GM23338 (cell line): Measurements from ENCODE around the gene INCA1. TPM values are rescaled to one million over a fixed set of nuclear protein-coding genes. Genes with fewer than 3 reads are reported as not detected.

Experiments used
- ATAC-seq: fragments of 200-7000 bp; cut with Tn5 transposase; 3 replicates; pipeline ENCODE4 v1.9.1; 2020
- DNase-seq: peaks from one replicate; pipeline ENCODE4 v3.0.0-alpha.2; 2015; ENCODE audit warnings: low spot score
- H2AFZ ChIP-seq: fragments of 200-600 bp; sonication (generic); 2 replicates; pipeline ENCODE4 v1.8.0; 2016; ENCODE audit warnings: antibody characterized with exemption, mild to moderate bottlenecking, moderate library complexity
- H3F3A ChIP-seq: fragments of 200-600 bp; sonication (generic); replicated peaks from 2 replicates; pipeline ENCODE4 v1.8.0; 2017; ENCODE audit warnings: antibody characterized with exemption, mixed run types, low read depth
- H3K27ac ChIP-seq: fragments of 200-600 bp; sonication (generic); 2 replicates; pipeline ENCODE4 v1.6.1; 2016; ENCODE audit warnings: low read depth
- H3K27me3 ChIP-seq: fragments of 200-600 bp; sonication (generic); 2 replicates; pipeline ENCODE4 v1.8.0; 2016; ENCODE audit warnings: mild to moderate bottlenecking, mixed run types, moderate library complexity; ENCODE audit not compliant: insufficient read depth
- H3K36me3 ChIP-seq: fragments of 200-600 bp; sonication (generic); 2 replicates; pipeline ENCODE4 v1.8.0; 2016; ENCODE audit warnings: mild to moderate bottlenecking; ENCODE audit not compliant: insufficient read depth
- H3K4me1 ChIP-seq: fragments of 200-600 bp; sonication (generic); 2 replicates; pipeline ENCODE4 v1.8.0; 2016; ENCODE audit warnings: mild to moderate bottlenecking, moderate library complexity; ENCODE audit not compliant: insufficient read depth
- H3K4me2 ChIP-seq: fragments of 200-600 bp; sonication (generic); 2 replicates; pipeline ENCODE4 v1.7.1; 2017; ENCODE audit warnings: mixed run types
- H3K4me3 ChIP-seq: fragments of 200-600 bp; sonication (generic); 2 replicates; pipeline ENCODE4 v1.6.1; 2016; ENCODE audit warnings: mixed run types
- H3K79me2 ChIP-seq: fragments of 200-600 bp; sonication (generic); replicated peaks from 2 replicates; pipeline ENCODE4 v1.8.0; 2017; ENCODE audit warnings: mild to moderate bottlenecking; ENCODE audit not compliant: insufficient read depth
- H3K9me2 ChIP-seq: fragments of 200-600 bp; sonication (generic); 2 replicates; pipeline ENCODE4 v1.8.0; 2017; ENCODE audit not compliant: insufficient read depth
- H4K20me1 ChIP-seq: fragments of 200-600 bp; sonication (generic); replicated peaks from 2 replicates; pipeline ENCODE4 v1.8.0; 2017; ENCODE audit warnings: mild to moderate bottlenecking; ENCODE audit not compliant: insufficient read depth
- H3K27ac Mint-ChIP-seq: 2 replicates; pipeline ENCODE4 v1.8.0; 2020; ENCODE audit warnings: inconsistent platforms, mild to moderate bottlenecking, moderate library complexity, mixed read lengths
- H3K27me3 Mint-ChIP-seq: 3 replicates; pipeline ENCODE4 v1.8.0; 2022; ENCODE audit warnings: low read depth, mild to moderate bottlenecking, moderate library complexity, mixed read lengths, inconsistent platforms; ENCODE audit not compliant: insufficient read depth, poor library complexity
- H3K36me3 Mint-ChIP-seq: 3 replicates; pipeline ENCODE4 v1.8.0; 2021; ENCODE audit warnings: low read depth, mild to moderate bottlenecking, inconsistent platforms, moderate library complexity, mixed read lengths
- H3K4me1 Mint-ChIP-seq: 3 replicates; pipeline ENCODE4 v1.8.0; 2020; ENCODE audit warnings: mild to moderate bottlenecking, inconsistent platforms, mixed read lengths
- H3K4me3 Mint-ChIP-seq: 3 replicates; pipeline ENCODE4 v1.8.0; 2021; ENCODE audit warnings: moderate library complexity, mild to moderate bottlenecking, inconsistent platforms, mixed read lengths
- H3K9me3 Mint-ChIP-seq: 3 replicates; pipeline ENCODE4 v1.8.0; 2020; ENCODE audit warnings: moderate library complexity, mild to moderate bottlenecking, inconsistent platforms, mixed read lengths
- EZH2phosphoT487 ChIP-seq: fragments of 200-600 bp; sonication (generic); IDR thresholded peaks from one replicate; pipeline ENCODE4 v1.8.1; 2018; ENCODE audit warnings: antibody characterized with exemption; ENCODE audit not compliant: unreplicated experiment
- ZNF114 ChIP-seq: fragments of 250-450 bp; sonication (Bioruptor Pico); IDR thresholded peaks from 2 replicates; pipeline ENCODE4 v1.5.0; 2020; ENCODE audit warnings: mild to moderate bottlenecking, moderate library complexity
- polyA plus RNA-seq: library from polyadenylated mRNA; unstranded; fragments of >200 nt; fragmentation: Nextera tagmentation; extraction: Ambion mirVana; gene quantifications from 2 replicates; pipeline ENCODE4 v1.2.1, GENCODE V29; 2016
- total RNA-seq: library from RNA; depleted of rRNA; stranded (reverse); fragments of >200 nt; shearing (Covaris generic); gene quantifications from 2 replicates; pipeline ENCODE4 v1.2.3, GENCODE V29; 2014
- TF ChIP-seq, protein P1 (sequence below): fragments of 250-450 bp; sonication (Bioruptor Pico); IDR thresholded peaks from 2 replicates; pipeline ENCODE4 v1.5.0; 2020; ENCODE audit warnings: mild to moderate bottlenecking, moderate library complexity

Gene INCA1
- total and polyA plus RNA-seq, 2 experiments from 2014 or later = 1.3 TPM; not detected in 1

DNA sequence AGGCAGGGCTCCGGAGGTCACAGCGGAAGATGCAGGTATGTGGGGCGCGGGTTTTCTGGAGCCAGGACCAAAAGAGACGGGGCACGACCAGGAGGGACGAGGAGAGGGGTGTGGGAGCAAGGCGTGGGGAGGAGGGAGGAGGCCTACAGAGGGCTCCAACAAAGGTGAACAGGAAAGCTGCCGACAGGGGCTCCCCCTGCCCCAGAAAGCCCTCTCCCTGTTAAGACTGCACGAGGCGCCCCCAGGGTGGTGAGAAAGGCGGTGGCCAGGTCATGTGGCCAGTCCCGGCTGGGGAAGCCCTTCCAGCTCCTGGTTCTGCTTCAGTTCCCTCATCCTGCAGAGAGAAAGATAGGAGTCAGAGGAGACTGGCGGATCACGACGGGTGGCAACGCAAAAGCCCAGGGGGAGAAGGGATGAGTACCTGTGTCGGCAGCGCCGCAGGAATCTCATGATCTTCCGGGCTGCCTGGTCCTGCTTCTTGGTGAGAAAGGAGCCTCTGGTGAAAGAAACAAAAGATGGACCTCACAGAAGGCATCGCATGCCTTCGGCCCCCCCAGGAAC lies 28.8 kb downstream of the INCA1 start:
- Mint-ChIP-seq H3K27ac (no peak overlapping the region), H3K4me1 (peaks cover 35% of the 10 kb centered on the region), H3K27me3 (peaks cover 29% of the 10 kb centered on the region), H3K36me3 (peaks cover 65% of the 10 kb centered on the region), H3K9me3 (peaks cover 18% of the 10 kb centered on the region), H3K4me3 (no peak overlapping the region)
- ATAC-seq = peak; percentile 2
- peak overlapping the region; percentile 99 for H3K4me2 ChIP-seq
- H3K79me2 ChIP-seq = peaks cover 38% of the 10 kb centered on the region
- peak overlapping the region; percentile 59 for H3K4me3 ChIP-seq
- peaks cover 7% of the 10 kb centered on the region; the same call in 1 of the 2 replicates for H3K27me3 ChIP-seq
- no peaks in the 10 kb centered on the region; the same call in 1 of the 2 replicates for H3K36me3 ChIP-seq
- H3K9me2 ChIP-seq = no peaks in the 10 kb centered on the region
- 0 out of 2 replicates have a peak, but pooled peaks cover 9% of the 10 kb centered on the region for H4K20me1 ChIP-seq
- peak overlapping the region; percentile 63 for H2AFZ ChIP-seq
- peaks cover 19% of the 10 kb centered on the region; the same call in 1 of the 2 replicates for H3F3A ChIP-seq
- H3K27ac ChIP-seq = peak overlapping the region; percentile 97
- DNase-seq = peak; percentile 59
- TF ChIP-seq, protein P1, sequence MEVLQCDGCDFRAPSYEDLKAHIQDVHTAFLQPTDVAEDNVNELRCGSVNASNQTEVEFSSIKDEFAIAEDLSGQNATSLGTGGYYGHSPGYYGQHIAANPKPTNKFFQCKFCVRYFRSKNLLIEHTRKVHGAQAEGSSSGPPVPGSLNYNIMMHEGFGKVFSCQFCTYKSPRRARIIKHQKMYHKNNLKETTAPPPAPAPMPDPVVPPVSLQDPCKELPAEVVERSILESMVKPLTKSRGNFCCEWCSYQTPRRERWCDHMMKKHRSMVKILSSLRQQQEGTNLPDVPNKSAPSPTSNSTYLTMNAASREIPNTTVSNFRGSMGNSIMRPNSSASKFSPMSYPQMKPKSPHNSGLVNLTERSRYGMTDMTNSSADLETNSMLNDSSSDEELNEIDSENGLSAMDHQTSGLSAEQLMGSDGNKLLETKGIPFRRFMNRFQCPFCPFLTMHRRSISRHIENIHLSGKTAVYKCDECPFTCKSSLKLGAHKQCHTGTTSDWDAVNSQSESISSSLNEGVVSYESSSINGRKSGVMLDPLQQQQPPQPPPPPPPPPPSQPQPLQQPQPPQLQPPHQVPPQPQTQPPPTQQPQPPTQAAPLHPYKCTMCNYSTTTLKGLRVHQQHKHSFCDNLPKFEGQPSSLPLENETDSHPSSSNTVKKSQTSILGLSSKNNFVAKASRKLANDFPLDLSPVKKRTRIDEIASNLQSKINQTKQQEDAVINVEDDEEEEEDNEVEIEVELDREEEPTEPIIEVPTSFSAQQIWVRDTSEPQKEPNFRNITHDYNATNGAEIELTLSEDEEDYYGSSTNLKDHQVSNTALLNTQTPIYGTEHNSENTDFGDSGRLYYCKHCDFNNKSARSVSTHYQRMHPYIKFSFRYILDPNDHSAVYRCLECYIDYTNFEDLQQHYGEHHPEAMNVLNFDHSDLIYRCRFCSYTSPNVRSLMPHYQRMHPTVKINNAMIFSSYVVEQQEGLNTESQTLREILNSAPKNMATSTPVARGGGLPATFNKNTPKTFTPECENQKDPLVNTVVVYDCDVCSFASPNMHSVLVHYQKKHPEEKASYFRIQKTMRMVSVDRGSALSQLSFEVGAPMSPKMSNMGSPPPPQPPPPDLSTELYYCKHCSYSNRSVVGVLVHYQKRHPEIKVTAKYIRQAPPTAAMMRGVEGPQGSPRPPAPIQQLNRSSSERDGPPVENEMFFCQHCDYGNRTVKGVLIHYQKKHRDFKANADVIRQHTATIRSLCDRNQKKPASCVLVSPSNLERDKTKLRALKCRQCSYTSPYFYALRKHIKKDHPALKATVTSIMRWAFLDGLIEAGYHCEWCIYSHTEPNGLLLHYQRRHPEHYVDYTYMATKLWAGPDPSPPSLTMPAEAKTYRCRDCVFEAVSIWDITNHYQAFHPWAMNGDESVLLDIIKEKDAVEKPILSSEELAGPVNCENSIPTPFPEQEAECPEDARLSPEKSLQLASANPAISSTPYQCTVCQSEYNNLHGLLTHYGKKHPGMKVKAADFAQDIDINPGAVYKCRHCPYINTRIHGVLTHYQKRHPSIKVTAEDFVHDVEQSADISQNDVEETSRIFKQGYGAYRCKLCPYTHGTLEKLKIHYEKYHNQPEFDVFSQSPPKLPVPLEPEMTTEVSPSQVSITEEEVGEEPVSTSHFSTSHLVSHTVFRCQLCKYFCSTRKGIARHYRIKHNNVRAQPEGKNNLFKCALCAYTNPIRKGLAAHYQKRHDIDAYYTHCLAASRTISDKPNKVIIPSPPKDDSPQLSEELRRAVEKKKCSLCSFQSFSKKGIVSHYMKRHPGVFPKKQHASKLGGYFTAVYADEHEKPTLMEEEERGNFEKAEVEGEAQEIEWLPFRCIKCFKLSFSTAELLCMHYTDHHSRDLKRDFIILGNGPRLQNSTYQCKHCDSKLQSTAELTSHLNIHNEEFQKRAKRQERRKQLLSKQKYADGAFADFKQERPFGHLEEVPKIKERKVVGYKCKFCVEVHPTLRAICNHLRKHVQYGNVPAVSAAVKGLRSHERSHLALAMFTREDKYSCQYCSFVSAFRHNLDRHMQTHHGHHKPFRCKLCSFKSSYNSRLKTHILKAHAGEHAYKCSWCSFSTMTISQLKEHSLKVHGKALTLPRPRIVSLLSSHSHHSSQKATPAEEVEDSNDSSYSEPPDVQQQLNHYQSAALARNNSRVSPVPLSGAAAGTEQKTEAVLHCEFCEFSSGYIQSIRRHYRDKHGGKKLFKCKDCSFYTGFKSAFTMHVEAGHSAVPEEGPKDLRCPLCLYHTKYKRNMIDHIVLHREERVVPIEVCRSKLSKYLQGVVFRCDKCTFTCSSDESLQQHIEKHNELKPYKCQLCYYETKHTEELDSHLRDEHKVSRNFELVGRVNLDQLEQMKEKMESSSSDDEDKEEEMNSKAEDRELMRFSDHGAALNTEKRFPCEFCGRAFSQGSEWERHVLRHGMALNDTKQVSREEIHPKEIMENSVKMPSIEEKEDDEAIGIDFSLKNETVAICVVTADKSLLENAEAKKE (CRISPR knock-in tag) = no peak
- no peak for TF ChIP-seq ZNF114
- no peak for TF ChIP-seq EZH2phosphoT487
- H3K4me1 ChIP-seq = peaks cover 26% of the 10 kb centered on the region
